ENCODE measurements around the gene CD3G.

GRCh38 chr11:118318124-118318523 is 26.0 kb upstream of the CD3G start:
- TF ChIP-seq CTCF (IDR thresholded peaks at IDR 0.05) (no peak), SIN3A (IDR thresholded peaks at IDR 0.05; ENCODE audit: borderline replicate concordance, insufficient read depth, low read depth, low read length) (no peak)
